ENCODE results near the gene GDI1. TPM values are rescaled to one million over a fixed set of nuclear protein-coding genes. Genes with fewer than 3 reads are reported as not detected.

The GDI1 gene
- total and polyA plus RNA-seq, 9 of the 15 experiments (the other 6 are each of a cell fraction or from before 2014, with no cell fraction given) = 0.97 to 82.6 (median 37.5) TPM

DNA sequence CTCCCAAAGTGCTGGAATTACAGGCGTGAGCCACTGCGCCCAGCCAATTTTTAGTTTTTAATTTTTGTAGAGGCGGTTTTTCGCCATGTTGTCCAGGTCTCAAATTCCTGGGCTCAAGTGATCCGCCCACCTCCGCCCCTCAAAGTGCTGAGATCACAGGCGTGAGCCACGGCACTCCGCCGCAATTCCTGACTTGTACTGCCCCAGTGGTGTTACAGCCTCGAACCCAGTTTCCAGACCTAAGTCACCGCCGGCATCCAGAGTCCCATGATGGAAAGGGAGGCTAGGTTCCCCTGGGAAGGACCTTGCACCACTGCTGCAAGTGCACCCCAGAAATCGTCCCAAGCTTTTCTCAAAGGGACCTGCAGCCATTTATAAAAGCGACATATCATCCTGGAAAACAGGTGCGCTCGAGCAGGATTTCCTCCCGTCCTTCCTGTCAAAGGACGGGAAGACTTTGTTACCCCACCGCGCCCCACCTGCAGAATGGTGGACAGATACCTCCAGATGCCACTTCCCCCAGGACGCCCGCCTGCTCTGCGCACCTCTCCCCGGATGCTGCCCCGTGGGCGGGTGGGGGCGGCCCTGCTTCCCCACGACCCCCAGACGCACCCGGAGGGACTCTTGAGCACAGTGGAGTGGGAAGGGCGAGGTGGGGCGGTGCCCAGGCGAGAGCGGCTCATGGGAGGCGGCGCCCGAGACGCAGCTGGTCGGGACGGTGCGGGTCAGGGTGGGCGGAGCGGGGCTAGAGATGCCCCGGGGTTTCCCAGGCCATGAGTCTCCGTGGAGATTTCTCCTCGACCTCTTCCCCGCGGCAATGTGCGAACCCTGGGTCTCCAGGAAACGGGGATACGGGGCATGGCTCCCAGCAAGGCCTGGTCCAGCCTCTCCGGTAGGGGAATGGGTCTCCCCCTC is 39.7 kb upstream of the GDI1 start (continued):
- TF ChIP-seq ZNF695 (CRISPR knock-in tag; IDR thresholded peaks at IDR 0.05) (no peak), EP300 (IDR thresholded peaks at IDR 0.05; ENCODE audit: low read length) (no peak), BCL6 (CRISPR knock-in tag; IDR thresholded peaks at IDR 0.05) (no peak), ATF7 (IDR thresholded peaks at IDR 0.05) (no peak), EP400 (IDR thresholded peaks at IDR 0.05) (no peak), ZNF311 (CRISPR knock-in tag; IDR thresholded peaks at IDR 0.05) (no peak), POLR3A (IDR thresholded peaks at IDR 0.05; ENCODE audit: borderline replicate concordance, extremely low read depth, insufficient read depth, insufficient read length) (no peak), TRIM28 (IDR thresholded peaks at IDR 0.05) (no peak), RFX5 (IDR thresholded peaks at IDR 0.05; ENCODE audit: low read depth, low read length) (no peak), EZH2 (IDR thresholded peaks at IDR 0.05; ENCODE audit: borderline replicate concordance, low read depth, low read length) (no peak), U2AF1 (optimal IDR thresholded peaks at IDR 0.05; ENCODE audit: low read depth, low read length) (no peak), ZNF445 (CRISPR knock-in tag; IDR thresholded peaks at IDR 0.05; ENCODE audit: low read depth) (no peak), CREB1 (IDR thresholded peaks at IDR 0.05) (no peak), CREB1 (CRISPR knock-in tag; IDR thresholded peaks at IDR 0.05) (no peak), SRSF3 (IDR thresholded peaks at IDR 0.05; ENCODE audit: insufficient read depth, low read length) (0 out of 2 replicates have a peak, but pooled peaks have one; percentile 35)
- TF ChIP-seq, protein P1, sequence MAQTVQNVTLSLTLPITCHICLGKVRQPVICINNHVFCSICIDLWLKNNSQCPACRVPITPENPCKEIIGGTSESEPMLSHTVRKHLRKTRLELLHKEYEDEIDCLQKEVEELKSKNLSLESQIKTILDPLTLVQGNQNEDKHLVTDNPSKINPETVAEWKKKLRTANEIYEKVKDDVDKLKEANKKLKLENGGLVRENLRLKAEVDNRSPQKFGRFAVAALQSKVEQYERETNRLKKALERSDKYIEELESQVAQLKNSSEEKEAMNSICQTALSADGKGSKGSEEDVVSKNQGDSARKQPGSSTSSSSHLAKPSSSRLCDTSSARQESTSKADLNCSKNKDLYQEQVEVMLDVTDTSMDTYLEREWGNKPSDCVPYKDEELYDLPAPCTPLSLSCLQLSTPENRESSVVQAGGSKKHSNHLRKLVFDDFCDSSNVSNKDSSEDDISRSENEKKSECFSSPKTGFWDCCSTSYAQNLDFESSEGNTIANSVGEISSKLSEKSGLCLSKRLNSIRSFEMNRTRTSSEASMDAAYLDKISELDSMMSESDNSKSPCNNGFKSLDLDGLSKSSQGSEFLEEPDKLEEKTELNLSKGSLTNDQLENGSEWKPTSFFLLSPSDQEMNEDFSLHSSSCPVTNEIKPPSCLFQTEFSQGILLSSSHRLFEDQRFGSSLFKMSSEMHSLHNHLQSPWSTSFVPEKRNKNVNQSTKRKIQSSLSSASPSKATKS (CRISPR knock-in tag; IDR thresholded peaks at IDR 0.05) = no peak
- TF ChIP-seq, protein P2, sequence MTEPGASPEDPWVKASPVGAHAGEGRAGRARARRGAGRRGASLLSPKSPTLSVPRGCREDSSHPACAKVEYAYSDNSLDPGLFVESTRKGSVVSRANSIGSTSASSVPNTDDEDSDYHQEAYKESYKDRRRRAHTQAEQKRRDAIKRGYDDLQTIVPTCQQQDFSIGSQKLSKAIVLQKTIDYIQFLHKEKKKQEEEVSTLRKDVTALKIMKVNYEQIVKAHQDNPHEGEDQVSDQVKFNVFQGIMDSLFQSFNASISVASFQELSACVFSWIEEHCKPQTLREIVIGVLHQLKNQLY (CRISPR knock-in tag; conservative IDR thresholded peaks at IDR 0.05) = no peak
- TF ChIP-seq, protein P3, sequence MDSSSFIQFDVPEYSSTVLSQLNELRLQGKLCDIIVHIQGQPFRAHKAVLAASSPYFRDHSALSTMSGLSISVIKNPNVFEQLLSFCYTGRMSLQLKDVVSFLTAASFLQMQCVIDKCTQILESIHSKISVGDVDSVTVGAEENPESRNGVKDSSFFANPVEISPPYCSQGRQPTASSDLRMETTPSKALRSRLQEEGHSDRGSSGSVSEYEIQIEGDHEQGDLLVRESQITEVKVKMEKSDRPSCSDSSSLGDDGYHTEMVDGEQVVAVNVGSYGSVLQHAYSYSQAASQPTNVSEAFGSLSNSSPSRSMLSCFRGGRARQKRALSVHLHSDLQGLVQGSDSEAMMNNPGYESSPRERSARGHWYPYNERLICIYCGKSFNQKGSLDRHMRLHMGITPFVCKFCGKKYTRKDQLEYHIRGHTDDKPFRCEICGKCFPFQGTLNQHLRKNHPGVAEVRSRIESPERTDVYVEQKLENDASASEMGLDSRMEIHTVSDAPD (CRISPR knock-in tag; IDR thresholded peaks at IDR 0.05) = no peak
- TF ChIP-seq, protein P4, sequence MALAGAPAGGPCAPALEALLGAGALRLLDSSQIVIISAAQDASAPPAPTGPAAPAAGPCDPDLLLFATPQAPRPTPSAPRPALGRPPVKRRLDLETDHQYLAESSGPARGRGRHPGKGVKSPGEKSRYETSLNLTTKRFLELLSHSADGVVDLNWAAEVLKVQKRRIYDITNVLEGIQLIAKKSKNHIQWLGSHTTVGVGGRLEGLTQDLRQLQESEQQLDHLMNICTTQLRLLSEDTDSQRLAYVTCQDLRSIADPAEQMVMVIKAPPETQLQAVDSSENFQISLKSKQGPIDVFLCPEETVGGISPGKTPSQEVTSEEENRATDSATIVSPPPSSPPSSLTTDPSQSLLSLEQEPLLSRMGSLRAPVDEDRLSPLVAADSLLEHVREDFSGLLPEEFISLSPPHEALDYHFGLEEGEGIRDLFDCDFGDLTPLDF (CRISPR knock-in tag; IDR thresholded peaks at IDR 0.05) = no peak
